GM10266 (cell line): ENCODE data around the gene CNOT3.

Source experiments
- DNase-seq: peaks from one replicate; pipeline ENCODE4 v3.0.0; 2012; ENCODE audit errors: extremely low spot score
- CTCF ChIP-seq: IDR thresholded peaks from 2 replicates; pipeline ENCODE4 v1.5.1; 2012; ENCODE audit warnings: mild to moderate bottlenecking, low read depth; ENCODE audit not compliant: control insufficient read depth, insufficient read depth; ENCODE audit errors: missing control alignments

Gene CNOT3

GRCh38 chr19:54133957-54134590, 3.5 kb upstream of the CNOT3 start:
- no peak for TF ChIP-seq CTCF
- DNase-seq: no peak

GRCh38 chr19:54136086-54136863, 1.3 kb upstream of the CNOT3 start:
- TF ChIP-seq CTCF: no peak
- DNase-seq: no peak

- no peak for TF ChIP-seq CTCF
Observed at GRCh38 chr19:54136864-54137698, 481 bp upstream of the CNOT3 start.

GRCh38 chr19:54138489-54139256, 1.1 kb downstream of the CNOT3 start:
- TF ChIP-seq CTCF: no peak
- no peak for DNase-seq

More at GRCh38 chr19:54136864-54137698, 481 bp upstream of the CNOT3 start:
- DNase-seq: peak; percentile 99

GRCh38 chr19:54141356-54141755, 3.8 kb downstream of the CNOT3 start:
- DNase-seq: no peak
- TF ChIP-seq CTCF: no peak

- DNase-seq: no peak
Observed at GRCh38 chr19:54142166-54142780, 4.7 kb downstream of the CNOT3 start.

More at GRCh38 chr19:54142166-54142780, 4.7 kb downstream of the CNOT3 start:
- no peak for TF ChIP-seq CTCF
